GM03348 (cell line): ENCODE measurements around the gene B3GAT1.

Source experiments
- DNase-seq: peaks from one replicate; pipeline ENCODE4 v3.0.0; 2012; ENCODE audit warnings: low spot score

Gene B3GAT1

DNA sequence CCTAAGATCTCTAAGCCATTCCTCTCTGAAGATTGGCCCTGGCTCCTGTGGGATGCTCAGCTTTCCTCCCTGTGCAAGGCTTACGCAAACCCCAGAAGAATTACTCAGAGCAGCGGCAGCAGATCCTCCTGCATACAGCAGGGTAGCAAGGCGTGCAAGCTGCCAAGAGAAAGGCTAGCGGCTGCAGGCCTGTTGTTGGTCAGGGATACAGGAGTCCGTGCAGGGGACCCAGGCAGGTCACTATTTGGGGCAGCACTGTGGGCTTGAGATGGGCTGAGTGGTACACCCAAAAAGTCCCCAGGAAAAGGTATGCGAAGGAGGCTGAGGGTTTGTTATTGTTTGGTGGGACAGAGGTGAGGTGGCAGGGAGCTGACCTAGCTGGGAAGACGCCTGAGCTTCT is 78.7 kb downstream of the B3GAT1 start:
- no peak for DNase-seq

DNA sequence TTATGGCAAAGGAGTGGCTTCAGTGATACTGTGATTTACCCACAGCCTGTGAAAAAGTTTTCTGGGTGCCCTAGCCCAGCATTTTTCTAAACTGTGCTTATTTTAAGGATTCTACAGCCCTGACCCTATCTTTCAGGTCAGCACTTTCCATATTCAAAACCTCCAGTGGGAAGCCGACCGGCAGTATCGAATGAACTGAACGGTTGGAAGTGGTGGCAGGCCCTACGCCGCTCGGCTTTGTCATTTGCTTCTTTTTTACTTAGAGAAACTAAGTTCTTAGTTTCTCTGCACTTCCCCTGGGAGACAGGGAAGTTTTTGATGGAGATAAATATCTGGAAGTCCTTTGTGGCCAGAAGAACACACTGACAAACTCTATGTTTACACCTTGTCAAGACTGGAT is 79.3 kb downstream of the B3GAT1 start:
- DNase-seq: no peak

DNA sequence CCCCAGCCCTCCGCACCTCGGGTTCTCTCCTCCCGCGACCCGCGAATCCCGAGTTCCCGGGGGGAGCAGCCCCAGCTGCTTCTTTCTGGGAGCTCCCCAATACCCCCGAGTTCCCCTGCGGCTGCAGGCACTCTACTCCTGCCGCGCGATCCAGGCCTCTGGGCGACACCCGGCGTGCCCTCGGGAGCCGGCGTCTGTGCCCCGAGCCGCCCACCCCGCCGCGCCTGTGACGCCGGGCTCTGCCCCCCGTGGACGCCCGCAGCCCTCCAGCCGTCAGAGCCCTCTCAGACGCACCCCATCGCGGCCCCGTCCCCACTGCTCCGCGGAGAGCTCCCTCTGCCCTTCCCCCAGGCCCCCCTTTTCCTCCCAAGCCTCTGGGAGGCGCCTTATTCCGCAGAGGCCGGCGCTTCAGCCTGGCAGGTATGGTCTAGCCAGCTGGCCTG is 79.8 kb downstream of the B3GAT1 start:
- no peak for DNase-seq

GRCh38 chr11:134331354-134332188 is 80.5 kb downstream of the B3GAT1 start, which contains the start of gene GLB1L2:
Gene GLB1L2 (plus strand): TSS chr11:134331988. CDS start chr11:134332062, 74 bp downstream.
- DNase-seq: peak; percentile 59

- no peak for DNase-seq
These were observed 81.3 kb downstream of the B3GAT1 start for GRCh38 chr11:134330611-134331353.
